ENCODE results near the gene GLRX.

GLRX gene

DNA sequence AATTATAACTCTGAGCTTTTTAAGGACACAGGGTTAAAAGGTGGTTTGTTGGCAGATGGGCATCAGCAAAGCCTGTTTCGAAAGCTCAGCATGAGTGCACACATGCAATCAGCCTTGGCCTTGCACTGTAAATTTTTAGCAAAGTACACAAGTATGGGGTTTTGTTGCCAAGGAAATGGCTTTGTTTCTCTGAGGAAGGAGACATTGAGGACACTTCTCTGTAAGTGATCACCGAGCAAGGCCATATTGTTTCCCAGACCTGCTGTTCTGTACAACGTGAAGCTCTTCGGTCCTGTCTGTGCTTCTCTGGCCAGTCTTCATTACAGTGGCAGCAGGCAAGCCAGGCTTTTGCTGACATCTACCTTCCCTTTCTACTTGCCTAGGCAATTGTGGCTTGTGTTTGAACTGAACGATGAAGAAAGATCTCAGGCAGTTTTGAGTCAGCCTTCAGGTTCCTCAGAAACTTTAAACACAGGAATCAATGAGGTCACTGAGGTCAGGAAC lies 27.9 kb upstream of the GLRX start:
- no peaks in the 10 kb centered on the region for H3K36me3 ChIP-seq (ENCODE audit: insufficient read depth, low read length)
- H3K79me2 ChIP-seq (ENCODE audit: insufficient read depth, low read length) = no peaks in the 10 kb centered on the region
- no peak overlapping the region for H3K27ac ChIP-seq (ENCODE audit: low read depth, low read length, poor library complexity, severe bottlenecking)
- H3K9ac ChIP-seq (ENCODE audit: low read length) = no peak overlapping the region
- H2AFZ ChIP-seq (ENCODE audit: low read length) = no peak overlapping the region
- no peak for TF ChIP-seq EZH2 (IDR thresholded peaks at IDR 0.05; ENCODE audit: borderline replicate concordance, low read length)
- TF ChIP-seq, protein P1, sequence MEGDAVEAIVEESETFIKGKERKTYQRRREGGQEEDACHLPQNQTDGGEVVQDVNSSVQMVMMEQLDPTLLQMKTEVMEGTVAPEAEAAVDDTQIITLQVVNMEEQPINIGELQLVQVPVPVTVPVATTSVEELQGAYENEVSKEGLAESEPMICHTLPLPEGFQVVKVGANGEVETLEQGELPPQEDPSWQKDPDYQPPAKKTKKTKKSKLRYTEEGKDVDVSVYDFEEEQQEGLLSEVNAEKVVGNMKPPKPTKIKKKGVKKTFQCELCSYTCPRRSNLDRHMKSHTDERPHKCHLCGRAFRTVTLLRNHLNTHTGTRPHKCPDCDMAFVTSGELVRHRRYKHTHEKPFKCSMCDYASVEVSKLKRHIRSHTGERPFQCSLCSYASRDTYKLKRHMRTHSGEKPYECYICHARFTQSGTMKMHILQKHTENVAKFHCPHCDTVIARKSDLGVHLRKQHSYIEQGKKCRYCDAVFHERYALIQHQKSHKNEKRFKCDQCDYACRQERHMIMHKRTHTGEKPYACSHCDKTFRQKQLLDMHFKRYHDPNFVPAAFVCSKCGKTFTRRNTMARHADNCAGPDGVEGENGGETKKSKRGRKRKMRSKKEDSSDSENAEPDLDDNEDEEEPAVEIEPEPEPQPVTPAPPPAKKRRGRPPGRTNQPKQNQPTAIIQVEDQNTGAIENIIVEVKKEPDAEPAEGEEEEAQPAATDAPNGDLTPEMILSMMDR (IDR thresholded peaks at IDR 0.05; ENCODE audit: low read length) = no peak
- no peaks in the 10 kb centered on the region for H3F3A ChIP-seq (ENCODE audit: insufficient read depth, low read length)
- H3K4me2 ChIP-seq (ENCODE audit: low read length) = no peak overlapping the region
- H3K4me3 ChIP-seq (ENCODE audit: low read depth, low read length, poor library complexity, severe bottlenecking) = no peak overlapping the region
- H3K9me2 ChIP-seq (ENCODE audit: low read depth, low read length) = no peaks in the 10 kb centered on the region
- no peaks in the 10 kb centered on the region for H3K27me3 ChIP-seq (ENCODE audit: insufficient read depth, low read length)
- no peaks in the 10 kb centered on the region for H3K4me1 ChIP-seq (ENCODE audit: insufficient read depth, low read length, severe bottlenecking)
- no peaks in the 10 kb centered on the region for H4K20me1 ChIP-seq (ENCODE audit: insufficient read depth, low read length)
- no peaks in the 10 kb centered on the region for H3K9me3 ChIP-seq (ENCODE audit: low read length)

DNA sequence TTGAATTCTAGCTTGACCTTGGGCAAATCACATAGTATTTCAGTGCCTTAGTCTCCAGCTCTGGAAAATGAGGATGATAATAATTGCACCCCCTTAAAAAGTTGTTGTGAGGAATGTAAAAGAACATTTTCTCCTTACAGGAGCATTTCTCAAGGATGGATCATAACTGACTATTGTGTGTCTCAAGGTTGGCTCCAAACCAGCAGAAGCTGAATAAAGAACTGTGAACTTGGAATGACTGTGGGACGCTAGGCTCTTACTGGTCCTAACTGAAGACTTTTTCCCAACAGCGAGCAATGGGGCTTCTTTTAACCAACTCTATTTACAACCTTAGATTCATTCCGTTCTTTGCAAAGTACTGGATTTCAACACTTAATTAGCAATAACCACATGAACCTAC lies 26.2 kb upstream of the GLRX start:
- Histone ChIP-seq H3K27ac (ENCODE audit: low read depth, low read length, poor library complexity, severe bottlenecking) (no peak overlapping the region), H3K9ac (ENCODE audit: low read length) (no peak overlapping the region), H4K20me1 (ENCODE audit: insufficient read depth, low read length) (no peaks in the 10 kb centered on the region), H3K4me3 (ENCODE audit: low read depth, low read length, poor library complexity, severe bottlenecking) (no peak overlapping the region), H3K27me3 (ENCODE audit: insufficient read depth, low read length) (no peaks in the 10 kb centered on the region), H3K9me2 (ENCODE audit: low read depth, low read length) (no peaks in the 10 kb centered on the region), H3K9me3 (ENCODE audit: low read length) (no peaks in the 10 kb centered on the region), H3K4me1 (ENCODE audit: insufficient read depth, low read length, severe bottlenecking) (no peaks in the 10 kb centered on the region), H3F3A (ENCODE audit: insufficient read depth, low read length) (no peaks in the 10 kb centered on the region), H3K36me3 (ENCODE audit: insufficient read depth, low read length) (no peaks in the 10 kb centered on the region), H3K79me2 (ENCODE audit: insufficient read depth, low read length) (no peaks in the 10 kb centered on the region), H2AFZ (ENCODE audit: low read length) (no peak overlapping the region), H3K4me2 (ENCODE audit: low read length) (no peak overlapping the region)
- no peak for TF ChIP-seq EZH2 (IDR thresholded peaks at IDR 0.05; ENCODE audit: borderline replicate concordance, low read length)
- TF ChIP-seq, protein P1 (IDR thresholded peaks at IDR 0.05; ENCODE audit: low read length) = no peak

DNA sequence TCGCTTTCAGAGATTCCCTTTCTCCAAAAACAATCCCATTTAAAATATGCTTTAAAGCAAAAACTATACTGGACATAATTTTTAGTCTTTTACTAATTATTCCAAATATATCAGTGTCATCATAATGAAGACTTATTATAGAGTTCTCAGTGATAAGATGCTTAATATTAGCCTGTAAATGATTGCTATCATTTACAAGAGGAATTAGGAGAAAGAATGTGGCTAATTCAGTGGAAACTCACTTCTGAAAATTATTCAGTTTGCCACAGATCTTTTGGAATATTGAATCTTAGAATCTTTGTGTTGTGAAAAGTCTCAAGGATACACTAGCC lies 24.7 kb upstream of the GLRX start:
- Histone ChIP-seq H3K9me2 (ENCODE audit: low read depth, low read length) (no peaks in the 10 kb centered on the region), H3K4me1 (ENCODE audit: insufficient read depth, low read length, severe bottlenecking) (peaks cover 8% of the 10 kb centered on the region), H2AFZ (ENCODE audit: low read length) (no peak overlapping the region), H3F3A (ENCODE audit: insufficient read depth, low read length) (no peaks in the 10 kb centered on the region), H3K9ac (ENCODE audit: low read length) (no peak overlapping the region), H3K79me2 (ENCODE audit: insufficient read depth, low read length) (no peaks in the 10 kb centered on the region), H3K4me3 (ENCODE audit: low read depth, low read length, poor library complexity, severe bottlenecking) (no peak overlapping the region), H4K20me1 (ENCODE audit: insufficient read depth, low read length) (no peaks in the 10 kb centered on the region), H3K27me3 (ENCODE audit: insufficient read depth, low read length) (no peaks in the 10 kb centered on the region), H3K9me3 (ENCODE audit: low read length) (no peaks in the 10 kb centered on the region), H3K27ac (ENCODE audit: low read depth, low read length, poor library complexity, severe bottlenecking) (no peak overlapping the region), H3K36me3 (ENCODE audit: insufficient read depth, low read length) (no peaks in the 10 kb centered on the region), H3K4me2 (ENCODE audit: low read length) (no peak overlapping the region)
- TF ChIP-seq EZH2 (IDR thresholded peaks at IDR 0.05; ENCODE audit: borderline replicate concordance, low read length) = no peak
- TF ChIP-seq, protein P1 (IDR thresholded peaks at IDR 0.05; ENCODE audit: low read length) = no peak
